ENCODE measurements around the gene NCAPH2. TPM values are rescaled to one million over a fixed set of nuclear protein-coding genes. Genes with fewer than 3 reads are reported as not detected.

The NCAPH2 gene
- total and polyA plus RNA-seq, 2 of the 8 experiments (the other 6 are each of a cell fraction or from before 2014, with no cell fraction given): 62.2 to 81.6 TPM

GRCh38 chr22:50563413-50564160 lies 55.6 kb downstream of the NCAPH2 start:
- POLR2A ChIA-PET (ENCODE audit: partially characterized antibody): interaction anchor here (1.4 to 5.4 kb wide), 4 partner anchors 9 to 38 kb away, joined by 7 to 37 read pairs (median 12); partner anchors contain the start of genes CHKB, CPT1B and SCO2
- TF ChIP-seq HDAC2 (IDR thresholded peaks at IDR 0.05; ENCODE audit: borderline replicate concordance in 1 of 2, low read depth in 2 of 2, low read length in 2 of 2): no peak
- no peak for TF ChIP-seq CTBP2 (IDR thresholded peaks at IDR 0.05; ENCODE audit: borderline replicate concordance, insufficient read depth, insufficient read length, low read length)
- no peak for TF ChIP-seq EZH2 (IDR thresholded peaks at IDR 0.05; ENCODE audit: low read depth, low read length, severe bottlenecking)
- TF ChIP-seq MAFK (IDR thresholded peaks at IDR 0.05; ENCODE audit: low read depth, low read length): no peak
- no peak for TF ChIP-seq HDAC6 (IDR thresholded peaks at IDR 0.05; ENCODE audit: low read depth, low read length)
- no peak for TF ChIP-seq GABPA (IDR thresholded peaks at IDR 0.05; ENCODE audit: borderline replicate concordance, insufficient read depth, low read length)
- TF ChIP-seq CBX5 (IDR thresholded peaks at IDR 0.05; ENCODE audit: low read depth, low read length): no peak
- TF ChIP-seq RNF2 (IDR thresholded peaks at IDR 0.05; ENCODE audit: borderline replicate concordance, low read depth, low read length, missing control alignments, poor library complexity, severe bottlenecking): no peak
- TF ChIP-seq RXRA (IDR thresholded peaks at IDR 0.05; ENCODE audit: insufficient read depth, low read depth, low read length): no peak
- TF ChIP-seq SRF (IDR thresholded peaks at IDR 0.05; ENCODE audit: low read depth, low read length): no peak

More at GRCh38 chr22:50563413-50564160, 55.6 kb downstream of the NCAPH2 start:
- peak overlapping the region; percentile 72 to 95 for H3K4me2 ChIP-seq (ENCODE audit: insufficient read depth in 1 of 2, low read depth in 2 of 2, low read length in 2 of 2)
- no peak overlapping the region for H4K91ac ChIP-seq (replicated peaks; ENCODE audit: insufficient read length, low read length)
- H3K4ac ChIP-seq (replicated peaks; ENCODE audit: insufficient read length, low read depth, low read length): no peak overlapping the region
- 52% methylated on average over 17 of the region's 17 CpGs; no CpG with 5 or more reads in 1 of the 2 experiments for WGBS, 2 experiments (ENCODE audit: extremely low coverage in 1 of 2, insufficient coverage in 1 of 2, insufficient read length in 1 of 2, insufficient replicate concordance in 2 of 2, low coverage in 1 of 2, low lambda C conversion rate in 2 of 2, missing lambda C conversion rate in 1 of 2)
- H3K9me3 ChIP-seq (ENCODE audit: insufficient read depth in 2 of 2, low read depth in 1 of 2, low read length in 1 of 2): no peaks in the 10 kb centered on the region
- peak overlapping the region in 1 of 4 experiments; percentile 2; a peak in 1 of 7 replicates for H3K9ac ChIP-seq (replicated peaks in 1 of 4; ENCODE audit: extremely low read depth in 1 of 4, low read depth in 3 of 4, low read length in 3 of 4)
- H2BK120ac ChIP-seq (replicated peaks; ENCODE audit: low read depth, low read length): no peak overlapping the region
- peaks cover under 1 to 3% (median 1%) of the 10 kb centered on the region in 4 experiments; a peak in 5 of 8 replicates for H3K36me3 ChIP-seq (ENCODE audit: control insufficient read depth in 2 of 4, insufficient read depth in 4 of 4, low read length in 3 of 4)
- no peak overlapping the region for H2BK5ac ChIP-seq (ENCODE audit: low read depth, low read length)
- DNase-seq (ENCODE audit: low read depth in 1 of 2, low spot score in 2 of 2) (no peak), FAIRE-seq (no peak)
- peaks cover 0 to 5% (median 3%) of the 10 kb centered on the region in 4 experiments; a peak in 5 of 7 replicates for H3K27me3 ChIP-seq (replicated peaks in 1 of 4; ENCODE audit: control insufficient read depth in 3 of 4, extremely low read depth in 1 of 4, insufficient read depth in 3 of 4, low read length in 3 of 4)
- CTCF ChIA-PET (ENCODE audit: partially characterized antibody): interaction anchor here (0.7 to 4.8 kb wide), 32 partner anchors 10 to 345 kb away, joined by 3 to 84 read pairs (median 4); partner anchors contain the start of genes CPT1B, KLHDC7B, SCO2 and SHANK3
- no peak overlapping the region for H3K23ac ChIP-seq (ENCODE audit: insufficient read length)
- H4K20me1 ChIP-seq (replicated peaks in 1 of 2; ENCODE audit: control insufficient read depth in 1 of 2, insufficient read depth in 2 of 2, low read length in 2 of 2): no peaks in the 10 kb centered on the region
- no peak overlapping the region; the same call in 1 of the 2 replicates for H4K8ac ChIP-seq (ENCODE audit: extremely low read depth, insufficient read depth, low read length)
- H3K4me3 ChIP-seq (ENCODE audit: extremely low read depth in 1 of 4, insufficient read depth in 2 of 4, low read depth in 3 of 4, low read length in 4 of 4): peak overlapping the region; percentile 33 to 77 (median 71); a peak in 7 of 8 replicates
- H3K79me2 ChIP-seq (ENCODE audit: control insufficient read depth in 1 of 2, insufficient read depth in 2 of 2, low read length in 2 of 2): no peaks in the 10 kb centered on the region
- no peak overlapping the region for H3K56ac ChIP-seq (replicated peaks; ENCODE audit: insufficient read length, low read depth, low read length)
- H2AFZ ChIP-seq (ENCODE audit: low read length): peak overlapping the region; percentile 47; the same call in 1 of the 2 replicates
- H3K23me2 ChIP-seq (ENCODE audit: low read depth, low read length): peaks cover 3% of the 10 kb centered on the region; the same call in 1 of the 2 replicates
- no peak overlapping the region for H3K14ac ChIP-seq (ENCODE audit: insufficient read length)
- H2BK15ac ChIP-seq (ENCODE audit: low read length): no peak overlapping the region
- no peak overlapping the region for H4K5ac ChIP-seq (ENCODE audit: insufficient read length, low read depth, low read length)
- no peak overlapping the region for H2BK20ac ChIP-seq (ENCODE audit: low read length)
- H3K79me1 ChIP-seq (ENCODE audit: low read depth, low read length): no peaks in the 10 kb centered on the region
- peaks cover 0 to 3% (median 0%) of the 10 kb centered on the region in 4 experiments; a peak in 2 of 7 replicates for H3K4me1 ChIP-seq (replicated peaks in 1 of 4; ENCODE audit: control insufficient read depth in 3 of 4, insufficient read depth in 4 of 4, low read length in 3 of 4)
- no peak overlapping the region for H3K27ac ChIP-seq (ENCODE audit: low read depth, low read length)
- no peak overlapping the region for H3K18ac ChIP-seq (ENCODE audit: extremely low read depth, low read length)
- H2BK12ac ChIP-seq (ENCODE audit: low read depth, low read length): no peak overlapping the region
- H2AK5ac ChIP-seq (ENCODE audit: low read depth, low read length): no peak overlapping the region

Measured in H1 (cell line).